ENCODE measurements around the gene HLA-DQB1. TPM values are rescaled to one million over a fixed set of nuclear protein-coding genes. Genes with fewer than 3 reads are reported as not detected.
A peak's percentile ranks its signal among the peaks of the same experiment; 100 is the strongest.

HLA-DQB1 gene
- total RNA-seq, 4 donors from 2014 or later, result 0.71 to 5.8 (median 4.8) TPM; not detected in 1

DNA sequence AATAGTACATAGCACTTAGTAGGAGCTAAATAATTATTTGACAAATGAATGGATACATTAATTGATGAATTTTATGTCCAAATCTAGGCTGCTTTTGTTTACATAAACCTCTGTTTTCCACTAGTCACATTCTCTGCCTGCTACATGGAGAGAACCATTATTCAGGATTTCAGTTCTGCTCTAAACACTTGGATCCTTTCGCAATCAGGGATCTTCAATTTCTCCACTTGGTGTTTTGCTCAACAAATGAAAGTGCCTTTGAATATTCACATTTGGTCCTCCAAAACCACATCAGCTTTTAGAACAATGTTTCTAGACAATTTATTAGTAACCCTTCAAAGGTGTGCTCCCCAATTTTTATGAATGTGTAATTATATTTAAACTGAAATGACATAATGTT is 30.6 kb upstream of the HLA-DQB1 start:
- TF ChIP-seq, protein P1, sequence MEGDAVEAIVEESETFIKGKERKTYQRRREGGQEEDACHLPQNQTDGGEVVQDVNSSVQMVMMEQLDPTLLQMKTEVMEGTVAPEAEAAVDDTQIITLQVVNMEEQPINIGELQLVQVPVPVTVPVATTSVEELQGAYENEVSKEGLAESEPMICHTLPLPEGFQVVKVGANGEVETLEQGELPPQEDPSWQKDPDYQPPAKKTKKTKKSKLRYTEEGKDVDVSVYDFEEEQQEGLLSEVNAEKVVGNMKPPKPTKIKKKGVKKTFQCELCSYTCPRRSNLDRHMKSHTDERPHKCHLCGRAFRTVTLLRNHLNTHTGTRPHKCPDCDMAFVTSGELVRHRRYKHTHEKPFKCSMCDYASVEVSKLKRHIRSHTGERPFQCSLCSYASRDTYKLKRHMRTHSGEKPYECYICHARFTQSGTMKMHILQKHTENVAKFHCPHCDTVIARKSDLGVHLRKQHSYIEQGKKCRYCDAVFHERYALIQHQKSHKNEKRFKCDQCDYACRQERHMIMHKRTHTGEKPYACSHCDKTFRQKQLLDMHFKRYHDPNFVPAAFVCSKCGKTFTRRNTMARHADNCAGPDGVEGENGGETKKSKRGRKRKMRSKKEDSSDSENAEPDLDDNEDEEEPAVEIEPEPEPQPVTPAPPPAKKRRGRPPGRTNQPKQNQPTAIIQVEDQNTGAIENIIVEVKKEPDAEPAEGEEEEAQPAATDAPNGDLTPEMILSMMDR (IDR thresholded peaks at IDR 0.05), result no peak
- TF ChIP-seq POLR2A (IDR thresholded peaks at IDR 0.05; ENCODE audit: low read depth) (no peak), POLR2AphosphoS5 (IDR thresholded peaks at IDR 0.05) (no peak), EP300 (IDR thresholded peaks at IDR 0.05) (no peak)
- no peaks in the 10 kb centered on the region for H3K36me3 ChIP-seq
- H3K4me1 ChIP-seq, result no peaks in the 10 kb centered on the region
- WGBS, result 83% methylated on average over 1 of the region's 1 CpG
- no peak overlapping the region for H3K27ac ChIP-seq (replicated peaks in 1 of 4)
- no peak for DNase-seq (ENCODE audit: extremely low spot score)
- no peak overlapping the region for H3K4me3 ChIP-seq
- intact Hi-C loops (cut with DNase I), result no loop called here
- H3K27me3 ChIP-seq, result peaks cover 0 to 45% (median 0%) of the 10 kb centered on the region in 4 donors
- H3K9me3 ChIP-seq, result peaks cover 0 to 5% (median 0%) of the 10 kb centered on the region in 4 donors

DNA sequence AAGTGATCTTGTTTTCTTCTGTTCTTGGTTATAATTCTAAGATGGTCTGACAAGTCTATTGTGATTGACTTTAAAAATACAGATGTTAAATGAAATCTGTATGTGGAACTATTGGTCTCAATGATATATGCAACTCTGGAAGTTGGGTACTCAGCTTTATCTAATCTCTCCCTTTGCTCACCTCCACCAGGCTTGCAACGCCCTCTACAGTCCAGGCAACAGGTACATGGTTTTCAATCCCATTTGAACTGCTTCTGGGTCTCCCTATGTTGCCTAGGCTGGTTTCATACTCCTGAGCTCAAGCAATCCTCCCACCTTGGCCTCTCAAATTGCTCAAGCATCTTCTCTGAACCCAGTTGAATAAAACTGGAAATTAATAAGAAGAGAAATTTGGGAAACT is 25.6 kb upstream of the HLA-DQB1 start:
- Histone ChIP-seq H3K36me3 (no peaks in the 10 kb centered on the region), H3K9me3 (peaks cover 0 to 5% (median 0%) of the 10 kb centered on the region in 4 donors), H3K4me3 (no peak overlapping the region), H3K4me1 (no peaks in the 10 kb centered on the region), H3K27me3 (peaks cover 0 to 32% (median 0%) of the 10 kb centered on the region in 4 donors), H3K27ac (replicated peaks in 1 of 4) (no peak overlapping the region)
- no peak for DNase-seq (ENCODE audit: extremely low spot score)
- WGBS, result 0% methylated on average over 1 of the region's 1 CpG
- no peak for TF ChIP-seq POLR2AphosphoS5 (IDR thresholded peaks at IDR 0.05)
- TF ChIP-seq, protein P1 (IDR thresholded peaks at IDR 0.05), result peak in 1 of 3 experiments; percentile 27
- intact Hi-C loops (cut with DNase I), result no loop called here

DNA sequence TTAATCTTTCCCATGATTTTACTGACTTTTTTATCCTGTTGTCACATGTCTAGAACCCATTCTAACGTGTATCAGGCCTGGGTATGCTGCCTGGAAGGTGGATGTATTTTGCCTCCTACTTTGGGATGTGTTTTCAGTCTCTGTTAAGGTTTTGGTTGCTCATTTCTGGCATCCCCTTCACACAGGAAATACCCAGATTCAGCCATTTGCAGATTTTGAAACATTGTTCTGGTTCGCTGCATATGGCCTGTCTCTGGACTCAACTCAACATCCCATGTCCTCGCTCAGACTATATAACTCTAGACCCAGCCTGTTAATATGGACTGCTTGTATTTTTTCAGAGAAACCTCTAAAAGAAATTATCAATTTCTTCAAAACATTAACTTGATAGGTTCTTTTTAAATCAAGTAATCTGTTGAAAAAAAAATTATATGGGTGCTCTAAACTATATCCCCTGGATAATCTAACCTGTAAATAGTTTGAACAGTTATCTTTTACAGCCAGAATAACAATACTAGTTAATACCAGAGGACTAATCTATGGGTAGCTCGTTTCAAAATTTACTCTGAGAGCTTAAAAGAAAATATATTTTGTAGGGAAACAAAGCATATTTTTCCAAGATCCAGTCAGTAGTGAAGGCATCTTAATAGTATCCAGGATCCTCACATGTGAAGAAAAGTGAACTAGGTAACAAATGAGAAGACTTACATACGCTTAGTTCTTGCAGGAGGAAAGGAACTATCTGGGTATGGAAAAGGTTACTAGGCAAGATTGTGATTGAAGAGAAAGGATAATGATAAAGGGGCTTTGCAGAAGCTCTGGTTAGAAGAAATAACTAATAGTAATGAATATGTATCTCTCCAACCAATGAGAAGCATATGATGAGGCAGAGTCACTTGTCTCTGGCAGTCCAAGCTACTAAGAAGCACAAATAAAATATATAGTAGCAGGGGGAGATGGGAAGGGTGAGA is 23.4 kb upstream of the HLA-DQB1 start:
- Histone ChIP-seq H3K9me3 (peaks cover 0 to 5% (median 0%) of the 10 kb centered on the region in 4 donors), H3K4me1 (no peaks in the 10 kb centered on the region), H3K27ac (replicated peaks in 1 of 4) (no peak overlapping the region), H3K36me3 (no peaks in the 10 kb centered on the region), H3K4me3 (no peak overlapping the region), H3K27me3 (peaks cover 0 to 24% (median 2%) of the 10 kb centered on the region in 4 donors)
- WGBS, result 56% methylated on average over 5 of the region's 5 CpGs
- no peak for TF ChIP-seq POLR2AphosphoS5 (IDR thresholded peaks at IDR 0.05)
- no peak for TF ChIP-seq EP300 (IDR thresholded peaks at IDR 0.05)
- TF ChIP-seq POLR2A (IDR thresholded peaks at IDR 0.05; ENCODE audit: low read depth), result no peak
- TF ChIP-seq, protein P1 (IDR thresholded peaks at IDR 0.05), result no peak
- intact Hi-C loops (cut with DNase I), result no loop called here
- no peak for DNase-seq (ENCODE audit: extremely low spot score)

DNA sequence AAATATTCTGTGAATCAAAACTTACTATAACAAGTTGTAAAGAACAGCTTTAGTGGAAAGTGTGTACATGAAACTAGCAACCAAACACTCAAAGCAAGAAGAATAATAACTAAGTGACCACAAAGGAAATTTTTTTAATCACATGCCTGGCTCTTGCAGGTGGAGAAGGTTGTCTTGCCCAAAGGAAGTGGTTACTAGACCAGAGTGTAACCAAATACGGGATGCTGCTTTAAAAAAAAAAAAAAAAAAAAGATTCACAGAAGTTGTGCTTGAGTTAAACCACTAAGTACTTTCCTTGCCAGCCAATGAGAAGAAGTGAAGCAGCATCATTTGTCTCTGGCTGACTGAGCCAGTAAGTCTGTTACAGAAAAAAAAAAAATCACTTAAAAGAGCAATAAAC is 19.1 kb upstream of the HLA-DQB1 start:
- TF ChIP-seq POLR2A (IDR thresholded peaks at IDR 0.05; ENCODE audit: low read depth) (no peak), POLR2AphosphoS5 (IDR thresholded peaks at IDR 0.05) (no peak), EP300 (IDR thresholded peaks at IDR 0.05) (no peak)
- TF ChIP-seq, protein P1 (IDR thresholded peaks at IDR 0.05), result no peak
- no peak overlapping the region for H3K27ac ChIP-seq (replicated peaks in 1 of 4)
- H3K36me3 ChIP-seq, result no peaks in the 10 kb centered on the region
- no peaks in the 10 kb centered on the region for H3K4me1 ChIP-seq
- intact Hi-C loops (cut with DNase I), result no loop called here
- H3K27me3 ChIP-seq, result peaks cover 0 to 26% (median 2%) of the 10 kb centered on the region in 4 donors
- no peak overlapping the region for H3K4me3 ChIP-seq
- 10% methylated on average over 1 of the region's 1 CpG for WGBS
- DNase-seq (ENCODE audit: extremely low spot score), result no peak
- H3K9me3 ChIP-seq, result no peaks in the 10 kb centered on the region

Data from esophagus muscularis mucosa (tissue), 4 donors.